ENCODE measurements around the gene ROR2. TPM values are rescaled to one million over a fixed set of nuclear protein-coding genes. Genes with fewer than 3 reads are reported as not detected.

Gene ROR2
- total and polyA plus RNA-seq, 2 of the 8 experiments (the other 6 are each of a cell fraction or from before 2014, with no cell fraction given): 2.7 to 4.3 TPM

- H4K8ac ChIP-seq (ENCODE audit: extremely low read depth, insufficient read depth, low read length): no peak overlapping the region
- no peak overlapping the region for H3K4ac ChIP-seq (replicated peaks; ENCODE audit: insufficient read length, low read depth, low read length)
- ChIA-PET CTCF (ENCODE audit: partially characterized antibody) (interaction anchor here (1.3 kb wide), 1 partner anchor 45 kb away, joined by 3 read pairs; no protein-coding TSS in a partner anchor), POLR2A (ENCODE audit: partially characterized antibody) (no interaction called here)
- H3K9me3 ChIP-seq (ENCODE audit: insufficient read depth in 2 of 2, low read depth in 1 of 2, low read length in 1 of 2): no peaks in the 10 kb centered on the region
- no peaks in the 10 kb centered on the region for H4K20me1 ChIP-seq (replicated peaks in 1 of 2; ENCODE audit: control insufficient read depth in 1 of 2, insufficient read depth in 2 of 2, low read length in 2 of 2)
- H3K27ac ChIP-seq (ENCODE audit: low read depth, low read length): no peak overlapping the region
- no peak overlapping the region for H3K14ac ChIP-seq (ENCODE audit: insufficient read length)
- H2BK5ac ChIP-seq (ENCODE audit: low read depth, low read length): no peak overlapping the region
- H3K23me2 ChIP-seq (ENCODE audit: low read depth, low read length): no peaks in the 10 kb centered on the region
- WGBS, 2 experiments (ENCODE audit: extremely low coverage in 1 of 2, insufficient coverage in 1 of 2, insufficient read length in 1 of 2, insufficient replicate concordance in 2 of 2, low coverage in 1 of 2, low lambda C conversion rate in 2 of 2, missing lambda C conversion rate in 1 of 2): 100% methylated on average over 1 of the region's 1 CpG; no CpG with 5 or more reads in 1 of the 2 experiments
- no peaks in the 10 kb centered on the region for H3K79me1 ChIP-seq (ENCODE audit: low read depth, low read length)
- FAIRE-seq: no peak
- H2AFZ ChIP-seq (ENCODE audit: low read length): no peak overlapping the region
- no peak for TF ChIP-seq EP300 (IDR thresholded peaks at IDR 0.05; ENCODE audit: borderline replicate concordance in 1 of 2, low read depth in 2 of 2, low read length in 2 of 2)
- no peak for TF ChIP-seq RNF2 (IDR thresholded peaks at IDR 0.05; ENCODE audit: borderline replicate concordance, low read depth, low read length, missing control alignments, poor library complexity, severe bottlenecking)
- H3K79me2 ChIP-seq (ENCODE audit: control insufficient read depth in 1 of 2, insufficient read depth in 2 of 2, low read length in 2 of 2): no peaks in the 10 kb centered on the region
- H3K4me2 ChIP-seq (ENCODE audit: insufficient read depth in 1 of 2, low read depth in 2 of 2, low read length in 2 of 2): no peak overlapping the region
- H3K18ac ChIP-seq (ENCODE audit: extremely low read depth, low read length): no peak overlapping the region
- no peak overlapping the region for H3K56ac ChIP-seq (replicated peaks; ENCODE audit: insufficient read length, low read depth, low read length)
- DNase-seq (ENCODE audit: low read depth in 1 of 2, low spot score in 2 of 2): no peak
- no peak overlapping the region for H3K4me3 ChIP-seq (ENCODE audit: extremely low read depth in 1 of 4, insufficient read depth in 2 of 4, low read depth in 3 of 4, low read length in 4 of 4)
- no peak overlapping the region for H3K9ac ChIP-seq (replicated peaks in 1 of 4; ENCODE audit: extremely low read depth in 1 of 4, low read depth in 3 of 4, low read length in 3 of 4)
- H3K36me3 ChIP-seq (ENCODE audit: control insufficient read depth in 2 of 4, insufficient read depth in 4 of 4, low read length in 3 of 4): no peaks in the 10 kb centered on the region
- H2BK20ac ChIP-seq (ENCODE audit: low read length): no peak overlapping the region
- no peak overlapping the region for H4K91ac ChIP-seq (replicated peaks; ENCODE audit: insufficient read length, low read length)
- no peak overlapping the region for H2BK15ac ChIP-seq (ENCODE audit: low read length)
- H2BK12ac ChIP-seq (ENCODE audit: low read depth, low read length): no peak overlapping the region
- no peaks in the 10 kb centered on the region; a peak in 2 of 7 replicates for H3K4me1 ChIP-seq (replicated peaks in 1 of 4; ENCODE audit: control insufficient read depth in 3 of 4, insufficient read depth in 4 of 4, low read length in 3 of 4)
- no peak overlapping the region for H2BK120ac ChIP-seq (replicated peaks; ENCODE audit: low read depth, low read length)
- peaks cover 0 to 7% (median under 1%) of the 10 kb centered on the region in 4 experiments; a peak in 4 of 7 replicates for H3K27me3 ChIP-seq (replicated peaks in 1 of 4; ENCODE audit: control insufficient read depth in 3 of 4, extremely low read depth in 1 of 4, insufficient read depth in 3 of 4, low read length in 3 of 4)
- H3K23ac ChIP-seq (ENCODE audit: insufficient read length): no peak overlapping the region
- H2AK5ac ChIP-seq (ENCODE audit: low read depth, low read length): no peak overlapping the region
- H4K5ac ChIP-seq (ENCODE audit: insufficient read length, low read depth, low read length): no peak overlapping the region
Observed at GRCh38 chr9:91879231-91879630, 70.8 kb downstream of the ROR2 start.

Measured in H1 (cell line).